Measurements from ENCODE around the gene SDF4.

The SDF4 gene

GRCh38 chr1:1182491-1183220, 49.1 kb downstream of the SDF4 start:
- no peak overlapping the region for H3K27ac ChIP-seq
- TF ChIP-seq, protein P1, sequence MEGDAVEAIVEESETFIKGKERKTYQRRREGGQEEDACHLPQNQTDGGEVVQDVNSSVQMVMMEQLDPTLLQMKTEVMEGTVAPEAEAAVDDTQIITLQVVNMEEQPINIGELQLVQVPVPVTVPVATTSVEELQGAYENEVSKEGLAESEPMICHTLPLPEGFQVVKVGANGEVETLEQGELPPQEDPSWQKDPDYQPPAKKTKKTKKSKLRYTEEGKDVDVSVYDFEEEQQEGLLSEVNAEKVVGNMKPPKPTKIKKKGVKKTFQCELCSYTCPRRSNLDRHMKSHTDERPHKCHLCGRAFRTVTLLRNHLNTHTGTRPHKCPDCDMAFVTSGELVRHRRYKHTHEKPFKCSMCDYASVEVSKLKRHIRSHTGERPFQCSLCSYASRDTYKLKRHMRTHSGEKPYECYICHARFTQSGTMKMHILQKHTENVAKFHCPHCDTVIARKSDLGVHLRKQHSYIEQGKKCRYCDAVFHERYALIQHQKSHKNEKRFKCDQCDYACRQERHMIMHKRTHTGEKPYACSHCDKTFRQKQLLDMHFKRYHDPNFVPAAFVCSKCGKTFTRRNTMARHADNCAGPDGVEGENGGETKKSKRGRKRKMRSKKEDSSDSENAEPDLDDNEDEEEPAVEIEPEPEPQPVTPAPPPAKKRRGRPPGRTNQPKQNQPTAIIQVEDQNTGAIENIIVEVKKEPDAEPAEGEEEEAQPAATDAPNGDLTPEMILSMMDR (conservative IDR thresholded peaks at IDR 0.05) = no peak

DNA sequence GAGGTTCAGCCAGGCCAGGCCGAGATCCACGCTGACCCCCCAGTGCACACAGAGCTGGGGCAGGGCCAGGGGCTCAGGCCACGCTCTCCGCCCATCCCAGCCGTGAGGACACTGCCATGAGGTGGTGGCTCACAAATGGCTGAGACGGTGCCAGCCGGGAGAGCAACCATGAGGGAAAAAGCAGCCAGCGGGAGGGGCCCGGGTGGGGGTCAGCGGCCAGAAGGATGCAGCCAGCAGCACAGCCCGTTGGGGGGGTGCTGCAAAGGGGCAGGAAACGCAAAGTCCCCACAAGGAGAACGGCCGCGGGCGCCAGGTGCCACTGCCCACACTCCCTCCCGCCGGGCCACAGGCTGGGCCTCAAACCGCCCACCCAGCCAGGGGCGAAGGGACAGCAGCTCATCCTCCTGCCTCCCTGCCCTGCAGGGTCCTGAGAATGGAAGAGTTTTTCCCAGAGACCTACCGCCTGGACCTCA, 49.8 kb downstream of the SDF4 start:
- TF ChIP-seq, protein P1 (conservative IDR thresholded peaks at IDR 0.05) = no peak
- H3K27ac ChIP-seq = no peak overlapping the region

GRCh38 chr1:1181129-1181937, 50.5 kb downstream of the SDF4 start:
- H3K27ac ChIP-seq = no peak overlapping the region
- TF ChIP-seq, protein P1 (conservative IDR thresholded peaks at IDR 0.05) = no peak

GRCh38 chr1:1179983-1180861, 51.6 kb downstream of the SDF4 start:
- TF ChIP-seq, protein P1 (conservative IDR thresholded peaks at IDR 0.05) = no peak
- H3K27ac ChIP-seq = no peak overlapping the region

DNA sequence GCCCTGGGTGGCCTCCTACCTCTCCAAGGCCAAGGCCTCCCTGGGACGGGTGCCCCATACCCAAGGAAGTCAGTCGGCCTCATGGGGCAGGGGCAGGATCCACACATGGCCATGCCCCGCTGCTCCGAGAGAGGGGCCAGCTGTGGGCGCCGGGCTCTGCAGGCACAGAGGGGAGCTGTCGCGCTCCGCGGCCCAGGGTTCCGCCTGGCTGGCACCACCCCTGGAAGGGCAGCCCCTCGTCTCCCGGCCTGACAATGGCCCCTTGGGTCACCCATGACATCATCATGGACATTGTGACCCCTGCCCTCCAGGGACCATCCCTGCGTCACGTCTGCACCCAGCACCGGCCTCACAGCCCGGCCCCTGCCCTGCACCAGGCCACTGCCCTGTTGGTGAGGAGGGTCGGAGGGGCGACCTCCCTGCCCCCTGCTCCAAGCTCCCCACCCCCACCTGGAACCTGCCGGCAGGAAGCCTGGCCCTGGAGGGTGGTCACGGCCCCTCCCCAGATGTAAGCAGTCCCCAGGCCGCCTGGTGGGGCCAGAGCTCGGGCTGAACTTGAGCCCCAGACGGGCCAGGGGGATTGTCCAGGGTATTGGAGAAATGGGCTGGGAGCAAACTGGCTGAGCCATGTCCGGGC, 52.3 kb downstream of the SDF4 start:
- H3K27ac ChIP-seq = no peak overlapping the region
- TF ChIP-seq, protein P1 (conservative IDR thresholded peaks at IDR 0.05) = no peak

GRCh38 chr1:1178794-1179331, 52.9 kb downstream of the SDF4 start:
- H3K27ac ChIP-seq = no peak overlapping the region
- TF ChIP-seq, protein P1 (conservative IDR thresholded peaks at IDR 0.05) = no peak

Measured in VCaP (cell line).